GM20431 (cell line): Measurements from ENCODE around the gene TMEM204.

ENCODE experiments used
- in situ Hi-C: fragments of 300-500 bp; cut with MseI, MboI; formaldehyde crosslinking; loops from one replicate; pipeline ENCODE4 v1.15.0; 2020; ENCODE audit warnings: low sequenced_read_pairs; ENCODE audit not compliant: unreplicated experiment

TMEM204 gene

DNA sequence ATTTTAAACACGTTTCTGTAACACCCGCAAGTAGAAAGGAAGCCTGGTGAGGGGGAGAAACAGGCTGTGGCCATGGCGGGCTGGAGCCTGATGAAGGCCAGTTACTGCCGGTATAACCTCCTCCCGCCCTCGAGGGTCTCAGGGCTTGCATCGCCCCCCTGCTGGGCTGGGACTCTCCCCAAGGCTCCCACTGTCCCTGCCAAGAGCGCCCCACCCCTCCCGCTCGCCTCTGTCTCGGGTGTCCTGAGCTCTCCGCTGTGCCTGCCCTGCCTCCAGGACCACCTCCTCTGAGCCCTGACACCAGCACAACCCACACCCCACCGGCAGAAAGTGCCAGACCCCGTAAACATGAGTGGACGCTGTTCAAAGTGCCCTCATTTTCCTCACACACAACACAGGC is 18.7 kb downstream of the TMEM204 start:
- in situ Hi-C loops = no loop called here

DNA sequence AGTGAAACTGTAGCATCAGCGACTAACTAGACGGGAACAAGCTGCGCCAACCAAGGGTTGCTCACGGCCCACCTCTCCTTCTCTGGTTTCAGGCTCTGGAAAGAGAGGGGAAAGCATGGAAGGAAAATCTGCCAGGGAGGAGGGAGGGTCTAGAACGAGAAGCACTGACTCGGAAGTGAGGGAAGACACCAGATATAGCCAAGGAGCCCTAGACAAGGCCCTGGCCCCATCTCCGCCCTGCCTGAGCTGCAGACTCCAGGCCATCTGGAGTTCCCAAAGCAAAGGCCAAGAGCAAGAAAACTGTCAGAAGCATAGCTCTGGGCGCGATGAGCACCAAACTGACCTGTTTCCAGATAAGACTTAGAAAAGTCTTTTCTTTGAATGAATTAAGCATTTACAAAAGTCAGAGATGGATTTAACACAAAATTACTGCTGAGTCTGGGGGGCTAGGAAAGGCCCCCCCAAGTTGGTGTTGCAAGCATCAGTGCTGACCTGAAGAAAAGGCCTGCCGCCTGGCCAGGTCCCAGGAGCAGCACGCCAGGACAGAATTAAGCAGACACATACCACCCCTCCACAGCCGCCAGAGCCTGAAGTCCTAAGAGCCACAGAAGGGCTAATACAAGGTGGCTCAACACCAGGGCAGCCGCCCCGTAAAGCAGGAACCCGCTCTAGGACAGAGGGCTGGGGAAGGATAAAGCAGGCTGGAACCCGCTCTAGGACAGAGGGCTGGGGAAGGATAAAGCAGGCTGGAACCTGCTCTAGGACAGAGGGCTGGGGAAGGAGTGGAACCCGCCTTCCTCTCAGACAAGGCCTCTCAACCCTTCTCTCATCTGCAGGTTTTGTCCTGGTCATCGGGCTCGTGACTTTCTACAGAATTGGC is 20.7 kb downstream of the TMEM204 start:
- in situ Hi-C loops = no loop called here

DNA sequence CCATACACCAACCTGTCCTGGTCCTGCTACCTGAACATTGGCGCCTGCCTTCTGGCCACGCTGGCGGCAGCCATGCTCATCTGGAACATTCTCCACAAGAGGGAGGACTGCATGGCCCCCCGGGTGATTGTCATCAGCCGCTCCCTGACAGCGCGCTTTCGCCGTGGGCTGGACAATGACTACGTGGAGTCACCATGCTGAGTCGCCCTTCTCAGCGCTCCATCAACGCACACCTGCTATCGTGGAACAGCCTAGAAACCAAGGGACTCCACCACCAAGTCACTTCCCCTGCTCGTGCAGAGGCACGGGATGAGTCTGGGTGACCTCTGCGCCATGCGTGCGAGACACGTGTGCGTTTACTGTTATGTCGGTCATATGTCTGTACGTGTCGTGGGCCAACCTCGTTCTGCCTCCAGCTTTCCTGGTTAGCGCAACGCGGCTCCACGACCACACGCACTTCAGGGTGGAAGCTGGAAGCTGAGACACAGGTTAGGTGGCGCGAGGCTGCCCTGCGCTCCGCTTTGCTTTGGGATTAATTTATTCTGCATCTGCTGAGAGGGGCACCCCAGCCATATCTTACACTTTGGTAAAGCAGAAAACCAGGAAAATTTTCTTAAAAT is 21.5 kb downstream of the TMEM204 start:
- in situ Hi-C loops = no loop called here

DNA sequence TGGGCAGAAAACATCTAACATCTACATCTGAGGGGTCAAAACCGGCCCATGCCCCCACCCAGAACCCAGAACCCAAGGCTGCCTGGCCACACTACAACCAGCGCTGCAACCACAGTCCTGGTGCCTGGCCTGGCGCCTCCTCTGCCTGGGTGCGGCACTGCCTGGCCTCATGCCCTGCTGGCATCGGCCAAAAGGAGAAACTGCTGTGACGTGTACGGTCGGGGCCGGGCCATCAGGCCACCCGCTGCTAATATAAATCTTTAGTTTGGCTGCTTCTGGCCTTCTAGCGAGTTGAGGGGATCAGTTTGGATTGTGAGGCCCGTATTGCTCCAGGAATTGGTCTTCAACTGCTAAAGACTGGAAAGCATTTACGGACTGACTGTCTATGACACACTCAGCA is 22.8 kb downstream of the TMEM204 start:
- in situ Hi-C loops = no loop called here

DNA sequence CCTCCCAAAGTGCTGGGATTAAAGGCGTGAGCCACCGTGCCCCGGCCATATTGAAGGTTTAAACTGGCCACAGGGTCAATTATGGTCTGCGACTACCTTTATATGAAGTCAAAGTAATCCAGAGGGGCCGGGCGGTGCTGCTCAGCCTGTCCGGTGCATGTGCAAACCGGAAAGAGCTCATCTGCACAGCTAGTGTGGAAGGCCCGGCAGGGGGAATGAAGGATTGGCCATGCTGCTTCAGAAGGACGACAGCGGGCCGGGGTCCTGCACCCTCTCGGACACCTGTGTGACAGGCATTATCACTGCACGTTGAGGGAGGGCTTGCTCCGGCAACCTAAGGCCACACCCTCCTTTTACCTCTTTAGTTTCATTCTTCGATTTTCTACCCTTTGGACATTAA is 23.6 kb downstream of the TMEM204 start:
- in situ Hi-C loops = no loop called here

DNA sequence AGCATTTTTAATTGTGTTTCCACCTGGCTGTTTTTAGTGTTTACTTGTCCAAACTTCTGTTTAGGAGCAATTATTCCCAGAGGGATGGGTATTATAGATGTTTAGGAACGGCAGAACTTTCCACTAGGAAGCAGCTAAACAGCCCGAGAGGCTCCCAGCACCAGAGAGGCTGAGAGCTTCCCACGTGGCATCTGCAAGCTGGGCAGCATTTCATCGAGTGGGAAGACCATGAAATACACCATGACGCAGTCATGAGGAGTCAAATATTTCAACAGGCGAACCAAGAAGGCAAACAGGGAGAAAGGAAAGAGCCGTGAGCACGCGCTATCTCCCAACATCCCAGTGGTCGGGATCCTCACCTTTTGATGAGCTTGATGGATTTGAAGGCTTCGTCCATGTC is 24.1 kb downstream of the TMEM204 start:
- in situ Hi-C loops = no loop called here

- in situ Hi-C loops = no loop called here
Measured at GRCh38 chr16:1559446-1559975, 26.0 kb downstream of the TMEM204 start.

GRCh38 chr16:1560153-1560552 is 26.7 kb downstream of the TMEM204 start:
- in situ Hi-C loops = no loop called here

DNA sequence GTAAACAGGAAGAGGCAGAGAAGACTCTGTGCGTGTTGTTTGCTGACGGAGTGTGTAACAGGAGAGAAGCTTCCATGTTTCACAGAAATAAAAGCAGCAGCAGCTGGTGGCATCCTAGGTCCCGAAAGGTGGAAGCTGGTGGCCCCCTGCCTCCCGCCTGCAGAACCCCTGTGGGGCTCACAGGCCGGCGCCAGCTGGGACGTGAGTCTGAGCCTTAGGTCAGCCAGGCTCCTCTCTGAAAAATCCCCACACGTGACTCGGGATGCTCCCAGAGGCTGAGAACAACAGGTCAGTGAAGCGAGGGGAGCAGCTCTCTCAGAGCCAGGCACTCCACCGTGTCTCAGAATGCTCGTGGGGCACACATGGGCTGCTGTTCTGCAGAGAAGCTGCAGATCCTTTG is 27.4 kb downstream of the TMEM204 start:
- in situ Hi-C loops = no loop called here

DNA sequence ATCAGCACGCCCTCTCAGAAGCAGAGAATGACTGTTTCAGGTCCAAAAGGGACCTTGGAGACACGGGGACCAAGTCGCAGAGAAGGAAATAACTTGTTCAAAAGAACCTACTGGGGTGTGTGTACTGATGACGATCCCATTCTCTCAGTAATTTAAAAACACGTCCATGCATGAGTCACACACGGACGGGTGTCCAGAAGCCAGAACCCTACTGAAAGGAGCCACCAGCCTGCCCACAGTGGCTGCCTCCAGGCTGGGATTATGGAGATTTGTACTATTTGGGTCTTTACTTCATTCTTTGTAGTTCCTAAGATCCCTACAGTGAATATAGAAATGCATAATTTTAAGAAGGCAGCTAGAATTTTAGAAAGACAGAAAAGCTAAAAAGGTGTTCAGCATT is 27.8 kb downstream of the TMEM204 start:
- in situ Hi-C loops = no loop called here

DNA sequence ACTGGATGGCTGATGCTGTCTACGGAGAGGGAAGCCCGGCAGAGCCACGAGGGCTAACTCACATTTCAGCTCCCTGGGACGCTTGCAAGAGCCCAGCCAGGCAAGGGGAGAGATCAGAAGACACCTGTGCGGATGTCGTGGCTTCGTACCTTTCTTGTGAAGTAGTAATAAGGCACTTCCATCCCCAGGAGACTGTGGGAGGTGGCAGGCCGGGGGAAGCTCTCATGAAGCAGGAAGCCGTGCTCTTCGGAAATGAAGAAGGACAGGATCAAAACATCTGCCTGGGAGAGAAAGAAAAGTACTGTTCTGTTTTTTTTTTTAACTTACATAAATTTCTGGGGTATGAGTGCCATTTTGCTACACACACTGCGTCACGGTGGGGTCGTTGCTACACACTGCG is 28.4 kb downstream of the TMEM204 start:
- in situ Hi-C loops = no loop called here

DNA sequence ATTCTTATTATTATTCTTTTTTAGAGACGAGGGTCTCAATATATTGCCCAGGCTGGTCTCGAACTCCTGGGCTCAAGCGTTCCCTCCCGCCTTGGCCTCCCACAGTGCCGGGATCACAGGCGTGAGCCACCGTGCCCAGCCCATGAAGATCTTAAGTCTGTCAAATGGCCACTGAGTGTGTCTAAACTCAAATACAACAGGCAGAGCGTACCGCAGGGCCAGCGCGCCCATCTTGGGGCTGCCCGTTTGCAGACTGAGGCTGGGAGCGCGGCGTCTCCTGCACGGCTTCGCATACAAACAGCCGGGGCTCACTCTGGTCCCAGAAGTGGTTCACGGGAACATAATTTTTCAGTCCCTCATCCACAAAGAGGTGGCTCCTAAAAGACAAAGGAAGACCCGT is 30.3 kb downstream of the TMEM204 start:
- in situ Hi-C loops = no loop called here

DNA sequence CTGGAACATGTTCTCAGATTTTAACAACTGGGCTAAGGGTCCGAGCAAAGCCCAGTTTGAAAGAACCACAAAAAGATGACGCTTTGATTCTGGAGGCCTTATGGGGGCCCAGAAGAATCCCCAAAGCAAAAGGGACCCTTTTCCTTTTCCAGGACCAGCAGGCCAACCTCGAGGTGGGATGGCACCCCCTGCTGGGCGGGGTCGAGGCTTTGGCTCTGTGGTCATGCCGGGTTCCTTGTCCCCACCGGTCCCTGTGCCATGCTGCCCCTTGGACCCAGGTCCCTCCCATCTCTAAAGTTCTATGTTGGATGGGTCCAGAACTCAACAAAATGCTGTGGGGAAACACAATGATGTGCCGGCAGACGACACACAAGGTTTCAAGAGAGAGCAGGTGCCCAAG is 30.9 kb downstream of the TMEM204 start:
- in situ Hi-C loops = no loop called here

DNA sequence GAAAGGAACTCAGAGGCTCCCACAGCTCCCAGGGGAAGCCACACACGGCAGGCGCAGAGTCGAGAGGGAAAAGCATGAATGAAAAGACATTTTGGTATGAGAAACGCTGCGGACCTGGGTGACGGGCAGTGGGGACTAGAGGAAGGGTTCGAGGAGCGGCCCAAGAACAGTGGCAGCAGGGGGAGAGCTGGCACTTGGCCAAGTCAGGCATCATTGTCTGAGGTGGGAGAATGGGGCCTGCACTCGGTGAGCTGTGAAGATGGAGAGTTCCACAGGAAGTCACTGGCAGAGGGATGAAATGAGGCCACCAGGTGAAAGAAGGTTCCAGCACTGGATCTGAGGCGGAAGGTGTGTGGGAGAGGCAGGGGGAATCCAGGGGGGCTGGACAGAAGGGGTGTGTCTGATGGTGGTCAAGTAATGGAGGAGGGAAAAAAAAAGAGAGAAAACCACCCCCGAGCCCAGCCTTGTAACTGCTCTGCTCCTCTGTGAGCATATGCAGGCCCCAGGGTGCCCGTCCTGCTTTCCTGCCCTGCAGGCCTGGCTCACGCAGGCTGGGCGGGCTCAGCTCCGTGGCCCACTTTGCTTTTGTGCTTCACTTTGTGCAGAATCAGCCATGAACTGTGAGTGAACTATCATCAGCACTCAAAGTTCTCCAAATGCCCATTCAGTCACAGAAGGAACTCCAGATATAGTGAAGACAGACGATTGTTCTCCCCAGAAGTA is 31.8 kb downstream of the TMEM204 start:
- in situ Hi-C loops = no loop called here

GRCh38 chr16:1567988-1568387 is 34.5 kb downstream of the TMEM204 start:
- in situ Hi-C loops = no loop called here

DNA sequence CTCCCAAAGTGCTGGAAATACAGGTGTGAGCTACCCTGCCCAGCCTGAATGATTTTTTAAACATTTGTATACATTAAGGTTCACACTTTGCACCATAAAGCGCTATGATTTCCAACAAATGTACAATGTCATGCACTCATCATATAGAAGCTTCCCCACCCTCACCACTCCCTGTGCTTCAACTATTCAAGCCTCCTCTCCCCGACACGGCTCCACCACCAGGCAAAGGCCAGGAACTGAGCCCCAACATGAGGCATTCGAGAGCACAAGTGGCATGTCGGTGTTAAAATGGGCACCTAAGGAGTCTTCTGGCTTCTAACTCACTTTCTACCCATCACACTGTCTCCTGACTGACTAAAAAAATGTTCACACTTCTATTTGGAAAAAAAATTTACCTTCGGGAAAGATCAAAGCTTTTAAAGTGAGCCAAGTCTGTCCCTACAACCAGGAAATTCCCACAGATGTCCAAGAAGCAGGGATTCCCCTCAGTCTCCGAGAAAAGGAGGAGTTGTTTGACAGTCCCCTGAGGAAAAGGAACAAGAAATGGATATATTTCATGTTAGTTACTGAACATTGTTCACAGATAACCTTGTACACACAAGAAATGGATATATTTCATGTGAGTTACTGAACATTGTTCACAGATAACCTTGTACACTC is 37.7 kb downstream of the TMEM204 start:
- in situ Hi-C loops = no loop called here

DNA sequence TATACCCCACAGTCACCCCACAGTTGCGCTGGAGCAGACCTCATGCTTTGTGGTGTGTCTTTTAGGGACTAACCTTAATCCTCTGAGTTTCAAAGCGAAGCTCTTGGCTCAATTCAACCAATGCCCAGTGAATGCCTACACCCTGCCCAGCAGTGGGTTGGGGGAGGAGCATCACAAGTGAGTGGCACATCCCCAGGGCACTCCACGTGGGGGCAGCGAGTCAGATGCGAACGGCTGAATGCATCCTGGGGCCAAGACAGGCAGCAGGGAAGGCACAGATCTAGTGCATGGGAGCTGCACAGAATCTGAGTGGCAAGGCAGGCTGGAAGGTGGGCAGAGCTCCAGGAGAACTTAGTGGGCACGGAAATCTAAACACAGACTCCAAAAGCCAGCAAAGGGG is 39.2 kb downstream of the TMEM204 start:
- in situ Hi-C loops = no loop called here

DNA sequence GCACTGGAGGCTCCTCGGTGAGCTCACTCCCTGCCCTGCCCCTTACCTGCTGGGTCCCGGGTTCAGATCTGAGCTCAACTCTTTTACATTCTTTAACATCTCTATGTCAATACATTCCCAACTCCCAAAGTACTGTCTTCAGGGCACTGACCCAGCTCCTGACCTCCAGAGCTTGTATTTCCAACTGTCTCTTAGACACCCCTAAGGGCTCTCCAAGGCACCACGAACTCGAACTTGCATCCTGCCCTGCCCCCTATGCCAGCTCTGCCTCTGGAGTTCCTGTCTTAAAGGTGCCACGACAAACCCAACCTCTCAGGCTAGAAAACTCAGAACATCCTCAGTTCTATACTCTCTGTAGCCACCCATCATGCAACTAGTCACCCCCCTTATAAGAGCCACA is 39.8 kb downstream of the TMEM204 start:
- in situ Hi-C loops = no loop called here

DNA sequence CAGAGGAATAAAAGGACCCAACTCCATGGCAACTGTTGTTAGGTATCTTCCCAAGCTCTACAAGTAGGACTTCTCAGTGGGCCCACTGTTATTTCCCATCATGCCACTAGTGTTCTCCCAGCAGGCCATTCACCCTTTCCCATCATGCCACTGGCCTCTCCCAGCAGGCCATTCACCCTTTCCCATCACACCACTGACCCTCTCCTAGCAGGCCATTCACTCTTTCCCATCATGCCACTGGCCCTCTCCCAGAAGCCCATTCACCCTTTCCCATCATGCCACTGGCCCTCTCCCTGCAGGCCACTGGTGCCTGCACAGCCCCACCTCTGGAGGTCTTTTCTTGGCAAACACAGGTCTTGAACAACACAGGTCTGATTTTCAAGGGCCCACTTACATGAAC is 42.1 kb downstream of the TMEM204 start:
- in situ Hi-C loops = no loop called here

GRCh38 chr16:1579214-1579613 is 45.7 kb downstream of the TMEM204 start:
- in situ Hi-C loops = no loop called here
